Gastroesophageal sphincter (tissue), 4 donors: Measurements from ENCODE around the gene LSMEM2. TPM values are rescaled to one million over a fixed set of nuclear protein-coding genes. Genes with fewer than 3 reads are reported as not detected.

Source experiments
- ATAC-seq: fragments of 150-250 bp; one replicate; pipeline ENCODE4 v1.9.1; 2016; ENCODE audit warnings: mild to moderate bottlenecking, moderate library complexity
- H3K27ac ChIP-seq, 4 donors: fragments of 200-600 bp; sonication (generic) in 3 of 4; 1 replicate in 3 of 4; 2 replicates in 1 of 4; pipeline ENCODE4 v1.5.1; 2016 to 2019
- H3K27me3 ChIP-seq: fragments of 200-600 bp; sonication (generic); one replicate; pipeline ENCODE4 v1.5.1; 2019
- H3K36me3 ChIP-seq, 2 donors: fragments of 200-600 bp; sonication (generic); one replicate each; pipeline ENCODE4 v1.5.1; 2019; ENCODE audit warnings: control low read depth in 1 of 2
- H3K4me1 ChIP-seq, 3 donors: fragments of 200-600 bp; sonication (generic); 1 replicate in 2 of 3; 2 replicates in 1 of 3; pipeline ENCODE4 v1.5.1; 2016 to 2019; ENCODE audit warnings: control low read depth in 2 of 3
- H3K4me3 ChIP-seq, 2 donors: fragments of 200-600 bp; sonication (generic); one replicate each; pipeline ENCODE4 v1.5.1; 2019; ENCODE audit warnings: mild to moderate bottlenecking in 1 of 2, moderate library complexity in 1 of 2
- H3K9me3 ChIP-seq, 3 donors: fragments of 200-600 bp; sonication (generic); one replicate each; pipeline ENCODE4 v1.5.1; 2017 to 2019; ENCODE audit warnings: control low read depth in 2 of 3
- EP300 ChIP-seq: sonication (generic); formaldehyde crosslinking; IDR thresholded peaks from one replicate; pipeline ENCODE4 v1.6.1; 2017; ENCODE audit warnings: antibody characterized with exemption, mild to moderate bottlenecking
- POLR2A ChIP-seq, 2 donors: fragments of 450-650 bp; IDR thresholded peaks; one replicate each; pipeline ENCODE4 v1.6.1; 2017; ENCODE audit warnings: antibody characterized with exemption in 2 of 2, mild to moderate bottlenecking in 2 of 2, moderate library complexity in 1 of 2
- POLR2AphosphoS5 ChIP-seq: sonication (generic); formaldehyde crosslinking; IDR thresholded peaks from one replicate; pipeline ENCODE4 v1.6.1; 2017; ENCODE audit warnings: antibody characterized with exemption
- WGBS, 2 donors: methylation state at CpG; one replicate each; pipeline ENCODE4 v1.1.5; 2018; ENCODE audit warnings: low coverage in 1 of 2; 5-methylcytosine and 5-hydroxymethylcytosine counted together
- total RNA-seq, 4 donors: library from RNA; depleted of rRNA; stranded (reverse); fragments of >200 nt; gene quantifications; one replicate each; pipeline ENCODE4 v1.1.0, GENCODE V29; 2016
- TF ChIP-seq, protein P1 (sequence below), 4 experiments: fragments of 200-600 bp in 2 of 4; fragments of 450-650 bp in 2 of 4; sonication (generic) in 1 of 4; IDR thresholded peaks; one replicate each; pipeline ENCODE4 v1.5.1; 2017 to 2019; ENCODE audit warnings: antibody characterized with exemption in 4 of 4, mild to moderate bottlenecking in 2 of 4, moderate library complexity in 2 of 4

LSMEM2 gene
- total RNA-seq, 4 donors from 2014 or later: not detected

DNA sequence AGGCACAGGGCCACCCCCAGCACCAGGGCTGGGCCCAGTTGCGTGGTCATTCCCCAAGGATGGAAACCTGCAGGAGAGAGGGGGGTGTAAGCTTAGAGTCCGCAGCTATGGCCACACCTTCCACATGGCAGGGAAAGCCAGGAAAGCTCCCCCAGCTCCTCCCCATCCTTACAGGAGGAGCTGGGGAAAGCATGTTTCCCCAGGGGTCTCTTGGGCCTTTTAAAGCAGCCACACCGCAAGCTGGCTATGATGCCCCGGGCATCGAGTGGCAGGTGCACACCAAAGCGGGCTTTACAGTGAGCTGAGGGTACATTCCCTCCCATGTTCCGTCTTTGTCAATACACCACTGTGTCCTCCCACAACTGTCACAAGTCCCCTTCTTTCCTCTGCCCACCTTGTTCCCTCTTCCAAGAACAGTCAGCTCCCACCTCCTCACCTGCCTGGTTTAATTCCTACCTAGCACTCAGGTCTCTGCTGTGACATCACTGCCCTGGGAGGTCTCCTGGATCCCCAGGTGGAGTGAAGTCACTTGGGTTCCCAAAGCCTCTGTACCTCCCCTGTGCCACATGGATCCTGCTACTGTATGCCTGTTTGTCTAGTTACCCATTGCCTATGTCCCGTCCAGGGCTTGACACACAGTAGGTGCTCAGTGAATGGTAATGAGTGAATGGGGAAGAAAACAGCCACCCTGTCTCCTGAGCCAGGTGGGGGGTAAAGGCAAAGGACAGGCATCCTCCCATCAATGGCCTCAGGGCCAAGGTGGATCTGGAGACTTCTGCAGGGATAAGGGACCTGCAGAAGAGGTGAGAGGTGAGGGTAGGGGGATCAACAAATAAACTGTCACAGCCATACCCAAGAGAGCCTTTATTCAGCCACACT is 16.9 kb downstream of the LSMEM2 start:
- H3K27ac ChIP-seq: no peak overlapping the region
- no peak for ATAC-seq
- peaks cover 0 to 51% (median 29%) of the 10 kb centered on the region in 3 donors for H3K4me1 ChIP-seq
- TF ChIP-seq, protein P1, sequence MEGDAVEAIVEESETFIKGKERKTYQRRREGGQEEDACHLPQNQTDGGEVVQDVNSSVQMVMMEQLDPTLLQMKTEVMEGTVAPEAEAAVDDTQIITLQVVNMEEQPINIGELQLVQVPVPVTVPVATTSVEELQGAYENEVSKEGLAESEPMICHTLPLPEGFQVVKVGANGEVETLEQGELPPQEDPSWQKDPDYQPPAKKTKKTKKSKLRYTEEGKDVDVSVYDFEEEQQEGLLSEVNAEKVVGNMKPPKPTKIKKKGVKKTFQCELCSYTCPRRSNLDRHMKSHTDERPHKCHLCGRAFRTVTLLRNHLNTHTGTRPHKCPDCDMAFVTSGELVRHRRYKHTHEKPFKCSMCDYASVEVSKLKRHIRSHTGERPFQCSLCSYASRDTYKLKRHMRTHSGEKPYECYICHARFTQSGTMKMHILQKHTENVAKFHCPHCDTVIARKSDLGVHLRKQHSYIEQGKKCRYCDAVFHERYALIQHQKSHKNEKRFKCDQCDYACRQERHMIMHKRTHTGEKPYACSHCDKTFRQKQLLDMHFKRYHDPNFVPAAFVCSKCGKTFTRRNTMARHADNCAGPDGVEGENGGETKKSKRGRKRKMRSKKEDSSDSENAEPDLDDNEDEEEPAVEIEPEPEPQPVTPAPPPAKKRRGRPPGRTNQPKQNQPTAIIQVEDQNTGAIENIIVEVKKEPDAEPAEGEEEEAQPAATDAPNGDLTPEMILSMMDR (IDR thresholded peaks at IDR 0.05): no peak
- no peak for TF ChIP-seq EP300
- no peak for TF ChIP-seq POLR2A (IDR thresholded peaks at IDR 0.05)
- TF ChIP-seq POLR2AphosphoS5: no peak
- H3K9me3 ChIP-seq: no peaks in the 10 kb centered on the region
- peaks cover 0 to 12% of the 10 kb centered on the region in 2 donors for H3K36me3 ChIP-seq
- H3K27me3 ChIP-seq: no peaks in the 10 kb centered on the region
- WGBS, 2 donors: 86% methylated on average over 5 of the region's 8 CpGs; no CpG with 5 or more reads in 1 of the 2 donors
- no peak overlapping the region for H3K4me3 ChIP-seq

DNA sequence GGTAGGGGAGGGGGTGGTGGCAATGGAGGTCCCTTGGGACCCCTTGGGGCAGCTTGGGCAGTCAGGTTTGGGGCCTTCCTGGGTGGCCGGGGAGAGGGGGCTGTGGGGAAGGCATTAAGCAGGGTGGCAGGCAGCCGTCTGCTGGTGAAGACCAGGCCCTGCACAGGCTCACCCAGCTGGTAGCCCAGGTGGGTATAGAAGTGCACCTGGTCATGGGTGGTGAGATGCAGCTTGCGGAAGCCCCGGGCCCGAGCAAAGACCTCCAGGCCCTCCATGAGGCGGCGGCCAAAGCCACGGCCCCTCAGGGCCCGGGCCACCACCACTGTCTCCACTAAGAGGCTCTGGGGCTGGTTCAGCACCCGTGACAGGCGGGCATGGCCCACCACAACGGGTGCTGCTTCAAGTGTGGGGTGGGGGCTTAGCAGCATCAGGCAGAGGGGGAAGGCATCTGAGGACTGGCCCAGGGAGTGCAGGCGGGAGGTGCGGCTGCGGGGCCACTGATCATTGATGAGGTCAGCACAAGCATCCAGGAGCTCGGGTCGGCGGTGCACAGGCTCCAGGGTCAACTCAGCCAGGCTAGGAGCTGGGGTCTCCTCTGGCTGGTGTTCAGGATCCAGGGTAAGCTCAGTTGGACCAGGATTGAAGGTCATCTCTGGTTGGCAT is 18.0 kb downstream of the LSMEM2 start:
- Histone ChIP-seq H3K36me3 (peaks cover 0 to 12% of the 10 kb centered on the region in 2 donors), H3K9me3 (no peaks in the 10 kb centered on the region), H3K4me3 (no peak overlapping the region), H3K27me3 (no peaks in the 10 kb centered on the region), H3K27ac (no peak overlapping the region), H3K4me1 (peaks cover 0 to 47% (median 24%) of the 10 kb centered on the region in 3 donors)
- TF ChIP-seq, protein P1 (IDR thresholded peaks at IDR 0.05): no peak
- TF ChIP-seq POLR2AphosphoS5 (no peak), EP300 (no peak), POLR2A (IDR thresholded peaks at IDR 0.05) (no peak)
- no CpG with 5 or more reads among the region's 18 CpGs for WGBS, 2 donors
- no peak for ATAC-seq

DNA sequence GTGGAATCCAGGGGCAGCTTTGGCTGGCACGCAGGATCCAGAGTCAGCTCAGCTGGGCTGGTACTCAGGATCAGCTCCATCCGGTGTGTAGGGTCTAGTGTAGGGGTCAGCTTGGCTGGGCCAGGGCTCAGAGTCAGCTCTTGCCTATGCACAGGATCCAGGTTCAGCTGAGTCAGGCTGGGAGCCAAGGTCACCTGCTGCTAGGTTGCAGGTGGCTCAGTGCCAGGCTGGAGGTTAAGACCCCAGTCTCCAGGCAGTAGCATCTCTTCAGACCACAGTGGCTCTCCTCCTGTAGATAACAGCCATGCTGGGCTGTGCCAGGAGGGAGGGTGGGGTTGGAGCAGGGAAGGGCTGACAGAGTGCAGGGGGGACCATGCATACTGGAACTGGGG is 18.5 kb downstream of the LSMEM2 start:
- no peaks in the 10 kb centered on the region for H3K9me3 ChIP-seq
- no CpG with 5 or more reads among the region's 2 CpGs for WGBS, 2 donors
- peaks cover 0 to 12% of the 10 kb centered on the region in 2 donors for H3K36me3 ChIP-seq
- no peak for ATAC-seq
- no peaks in the 10 kb centered on the region for H3K27me3 ChIP-seq
- H3K27ac ChIP-seq: peak overlapping the region in 2 of 4 donors; percentile 89 to 92
- no peak overlapping the region for H3K4me3 ChIP-seq
- peaks cover 0 to 51% (median 24%) of the 10 kb centered on the region in 3 donors for H3K4me1 ChIP-seq
- TF ChIP-seq POLR2AphosphoS5 (no peak), POLR2A (IDR thresholded peaks at IDR 0.05) (no peak), EP300 (no peak)

DNA sequence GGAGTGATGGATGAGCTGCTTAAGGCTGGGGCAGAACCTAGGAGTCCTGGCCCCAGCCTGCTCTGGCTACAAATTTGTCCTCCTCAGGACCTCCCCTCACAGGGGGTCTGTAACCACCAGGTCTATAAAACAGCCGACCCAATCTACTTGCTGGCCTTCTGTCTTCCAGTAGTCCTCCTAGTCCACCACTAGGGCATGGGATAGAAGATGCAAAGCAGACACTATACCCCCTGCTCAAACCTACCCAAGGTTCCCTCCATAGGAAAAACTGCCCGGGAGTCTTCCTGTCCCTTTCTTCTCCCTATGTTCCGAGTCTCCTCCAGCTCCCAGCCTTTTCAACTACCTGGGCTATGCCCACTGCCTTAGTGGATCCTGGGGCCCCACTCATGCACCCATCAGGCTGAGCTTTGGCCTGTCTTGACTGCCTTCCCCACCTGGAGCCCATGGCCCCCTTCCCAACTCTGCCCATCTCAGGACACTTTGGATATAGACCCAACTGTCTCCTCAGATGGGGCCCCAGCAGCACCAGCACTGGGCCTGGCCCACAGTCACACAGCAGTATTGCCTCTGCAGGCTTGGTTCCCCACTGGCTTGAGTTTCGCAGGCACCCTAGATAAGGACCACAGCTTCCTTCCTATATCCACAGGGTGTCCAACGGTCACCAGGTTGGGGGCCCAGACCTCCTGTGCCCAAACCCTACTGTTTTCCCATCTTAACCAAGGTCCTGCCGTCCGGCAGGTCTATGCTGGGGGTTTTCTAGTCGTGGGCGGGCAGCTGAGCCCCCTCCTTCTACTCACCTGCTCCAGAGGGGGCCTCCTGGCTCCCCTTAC is 19.2 kb downstream of the LSMEM2 start:
- H3K9me3 ChIP-seq: no peaks in the 10 kb centered on the region
- no peaks in the 10 kb centered on the region for H3K27me3 ChIP-seq
- H3K4me3 ChIP-seq: peak overlapping the region; percentile 41 to 68
- H3K4me1 ChIP-seq: peaks cover 0 to 51% (median 24%) of the 10 kb centered on the region in 3 donors
- peak overlapping the region; percentile 39 to 92 (median 90) for H3K27ac ChIP-seq
- 60% methylated on average over 1 of the region's 9 CpGs; no CpG with 5 or more reads in 1 of the 2 donors for WGBS, 2 donors
- no peak for ATAC-seq
- H3K36me3 ChIP-seq: peaks cover 0 to 12% of the 10 kb centered on the region in 2 donors
- no peak for TF ChIP-seq POLR2AphosphoS5
- no peak for TF ChIP-seq POLR2A (IDR thresholded peaks at IDR 0.05)
- TF ChIP-seq, protein P1 (IDR thresholded peaks at IDR 0.05): no peak
- TF ChIP-seq EP300: no peak
